ENCODE results near the gene NUP155.
"Not testable (repeated sequence)": the region's sequence is repeated elsewhere in the genome, so short reads cannot be mapped to it uniquely, and the experiment has no call there.

The NUP155 gene

DNA sequence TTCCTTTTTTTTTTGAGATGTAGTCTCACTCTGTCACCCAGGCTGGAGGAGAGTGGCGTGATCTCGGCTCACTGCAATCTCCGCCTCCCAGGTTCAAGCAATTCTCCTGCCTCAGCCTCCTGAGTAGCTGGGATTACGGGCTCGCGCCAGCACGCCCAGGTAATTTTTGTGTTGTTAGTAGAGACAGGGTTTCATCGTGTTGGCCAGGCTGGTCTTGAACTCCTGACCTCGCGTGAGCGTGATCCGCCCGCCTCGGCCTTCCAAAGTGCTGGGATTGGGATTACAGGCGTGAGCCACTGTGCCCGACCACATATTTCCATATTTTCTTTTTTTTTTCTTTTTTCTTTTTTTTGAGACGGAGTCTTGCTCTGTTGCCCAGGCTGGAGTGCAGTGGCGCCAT, 28.2 kb downstream of the NUP155 start:
- not testable (repeated sequence) for H3K9me3 ChIP-seq (ENCODE audit: low read length); H3K4me3 ChIP-seq (ENCODE audit: low read depth in 1 of 2, low read length in 2 of 2); H3K27ac ChIP-seq (ENCODE audit: low read depth, low read length); H3K27me3 ChIP-seq (ENCODE audit: control insufficient read depth in 1 of 2, insufficient read depth in 2 of 2, low read length in 2 of 2); H3K4me1 ChIP-seq (ENCODE audit: insufficient read depth, low read length); H3K9ac ChIP-seq (ENCODE audit: low read length)
- H3K36me3 ChIP-seq (ENCODE audit: insufficient read depth, low read length) = peaks cover 42% of the 10 kb centered on the region

DNA sequence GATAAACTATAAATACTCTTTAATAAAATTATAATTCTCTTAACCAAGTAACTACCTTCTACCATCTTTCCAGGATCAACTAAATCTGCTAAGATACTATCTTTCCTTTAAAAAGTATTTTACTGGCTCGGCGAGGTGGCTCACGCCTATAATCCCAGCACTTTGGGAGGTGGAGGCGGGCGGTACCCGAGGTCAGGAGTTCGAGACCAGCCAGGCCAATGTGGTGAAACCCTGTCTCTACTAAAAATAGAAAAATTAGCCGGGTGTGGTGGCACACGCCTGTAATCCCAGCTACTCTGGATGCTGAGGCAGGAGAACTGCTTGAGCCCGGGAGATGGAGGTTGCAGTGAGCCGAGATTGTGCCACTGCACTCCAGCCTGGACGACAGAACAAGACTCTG, 36.2 kb downstream of the NUP155 start:
- H3K9ac ChIP-seq (ENCODE audit: low read length); H3K27me3 ChIP-seq (ENCODE audit: control insufficient read depth in 1 of 2, insufficient read depth in 2 of 2, low read length in 2 of 2); H3K4me1 ChIP-seq (ENCODE audit: insufficient read depth, low read length); H3K4me3 ChIP-seq (ENCODE audit: low read depth in 1 of 2, low read length in 2 of 2); H3K9me3 ChIP-seq (ENCODE audit: low read length); H3K27ac ChIP-seq (ENCODE audit: low read depth, low read length): not testable (repeated sequence)
- H3K36me3 ChIP-seq (ENCODE audit: insufficient read depth, low read length) = peaks cover 20% of the 10 kb centered on the region

DNA sequence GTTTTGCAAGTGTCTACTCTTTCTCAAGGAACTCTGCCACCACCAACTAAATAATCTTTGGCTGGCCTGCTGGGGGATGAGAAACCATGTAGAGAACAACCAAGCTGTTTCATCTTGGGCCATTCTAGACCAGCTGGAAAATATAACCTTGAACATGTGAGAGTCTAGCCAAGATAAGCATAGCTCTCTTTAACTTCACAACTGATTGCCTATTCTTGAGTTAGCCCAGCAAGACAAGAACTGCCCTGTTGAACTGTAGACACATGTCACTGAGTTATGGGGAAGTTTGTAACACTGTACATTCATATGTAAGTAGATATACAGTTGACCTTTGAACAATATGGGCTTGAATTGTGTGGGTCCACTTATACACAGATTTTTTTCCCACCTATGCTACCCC, 44.4 kb downstream of the NUP155 start:
- H3K27me3 ChIP-seq (ENCODE audit: control insufficient read depth in 1 of 2, insufficient read depth in 2 of 2, low read length in 2 of 2) = no peaks in the 10 kb centered on the region
- H3K4me3 ChIP-seq (ENCODE audit: low read depth in 1 of 2, low read length in 2 of 2) = no peak overlapping the region
- H3K9ac ChIP-seq (ENCODE audit: low read length) = no peak overlapping the region
- no peaks in the 10 kb centered on the region for H3K9me3 ChIP-seq (ENCODE audit: low read length)
- no peaks in the 10 kb centered on the region for H3K4me1 ChIP-seq (ENCODE audit: insufficient read depth, low read length)
- H3K36me3 ChIP-seq (ENCODE audit: insufficient read depth, low read length) = peaks cover 48% of the 10 kb centered on the region
- H3K27ac ChIP-seq (ENCODE audit: low read depth, low read length) = no peak overlapping the region

DNA sequence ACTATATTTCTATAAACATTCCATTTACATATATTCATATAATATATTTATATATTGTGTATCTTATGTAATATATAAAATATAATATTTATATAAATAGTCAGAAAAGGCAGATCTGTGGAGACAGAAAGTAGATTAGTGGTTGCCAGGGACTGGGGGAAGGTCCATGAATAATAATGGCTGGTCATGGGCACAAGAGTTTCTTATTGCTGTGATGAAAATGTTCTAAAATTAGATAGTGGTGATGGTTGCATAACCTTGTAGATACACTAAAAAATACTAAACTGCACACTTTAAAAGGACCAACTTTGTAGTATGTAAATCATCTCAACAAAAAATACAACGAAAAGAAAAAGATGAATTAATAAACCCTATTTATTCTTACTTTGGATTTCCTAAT, 47.3 kb downstream of the NUP155 start:
- Histone ChIP-seq H3K4me1 (ENCODE audit: insufficient read depth, low read length) (no peaks in the 10 kb centered on the region), H3K27me3 (ENCODE audit: control insufficient read depth in 1 of 2, insufficient read depth in 2 of 2, low read length in 2 of 2) (no peaks in the 10 kb centered on the region), H3K36me3 (ENCODE audit: insufficient read depth, low read length) (peaks cover 36% of the 10 kb centered on the region), H3K27ac (ENCODE audit: low read depth, low read length) (no peak overlapping the region), H3K9ac (ENCODE audit: low read length) (no peak overlapping the region), H3K9me3 (ENCODE audit: low read length) (no peaks in the 10 kb centered on the region), H3K4me3 (ENCODE audit: low read depth in 1 of 2, low read length in 2 of 2) (no peak overlapping the region)

DNA sequence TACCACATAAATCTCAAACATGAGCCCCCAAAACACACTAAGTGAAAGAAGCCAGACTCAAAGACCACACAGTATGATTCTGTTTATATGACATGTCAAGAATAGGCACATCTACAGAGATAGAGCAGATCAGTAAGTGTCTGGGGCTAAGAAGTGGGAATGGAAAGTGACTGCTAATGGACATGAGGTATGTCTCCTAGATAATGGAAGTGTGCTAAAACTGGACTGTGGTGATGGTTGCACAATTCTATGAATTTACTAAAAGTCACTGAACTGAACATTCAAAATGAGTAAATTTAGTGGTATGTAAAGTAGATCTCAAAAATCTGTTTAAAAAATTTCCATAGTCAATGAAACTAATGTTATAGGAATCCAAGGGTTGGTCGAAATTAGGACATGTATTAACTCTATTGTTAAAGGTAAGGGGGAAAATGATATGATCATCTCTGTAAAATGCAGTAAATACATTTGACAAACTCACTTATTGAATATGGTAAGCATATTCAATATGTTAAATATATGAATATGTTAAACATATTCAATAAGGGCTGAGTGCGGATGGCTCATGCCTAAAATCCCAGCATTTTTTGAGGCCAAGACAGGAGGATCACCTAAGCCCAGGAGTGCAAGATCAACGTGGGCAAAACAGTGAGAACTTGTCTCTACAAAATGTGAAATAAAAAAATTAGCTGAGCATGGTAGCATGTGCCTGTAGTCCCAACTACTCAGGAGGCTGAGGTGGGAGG, 51.7 kb downstream of the NUP155 start:
- H3K27ac ChIP-seq (ENCODE audit: low read depth, low read length) = no peak overlapping the region
- H3K9me3 ChIP-seq (ENCODE audit: low read length) = no peaks in the 10 kb centered on the region
- peaks cover 18% of the 10 kb centered on the region for H3K36me3 ChIP-seq (ENCODE audit: insufficient read depth, low read length)
- no peaks in the 10 kb centered on the region for H3K4me1 ChIP-seq (ENCODE audit: insufficient read depth, low read length)
- H3K4me3 ChIP-seq (ENCODE audit: low read depth in 1 of 2, low read length in 2 of 2) = no peak overlapping the region
- H3K27me3 ChIP-seq (ENCODE audit: control insufficient read depth in 1 of 2, insufficient read depth in 2 of 2, low read length in 2 of 2) = no peaks in the 10 kb centered on the region
- no peak overlapping the region for H3K9ac ChIP-seq (ENCODE audit: low read length)

DNA sequence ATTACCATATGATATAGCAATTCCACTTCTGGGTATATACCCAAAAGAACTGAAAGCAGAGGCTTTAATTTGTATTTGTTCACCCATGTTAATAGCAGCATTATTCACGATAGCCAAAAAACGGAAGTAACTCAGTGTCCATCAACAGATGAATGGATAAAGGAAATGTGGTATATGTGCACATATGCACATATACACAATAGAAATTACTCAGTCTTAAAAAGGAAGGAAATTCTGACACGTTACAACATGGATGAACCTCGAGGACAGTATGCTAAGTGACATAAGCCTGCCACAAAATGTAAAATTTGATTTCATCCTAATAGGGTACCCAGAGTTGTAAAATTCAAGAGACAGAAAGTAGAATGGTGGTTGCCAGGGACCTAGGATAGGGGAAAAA, 54.9 kb downstream of the NUP155 start:
- Histone ChIP-seq H3K9ac (ENCODE audit: low read length) (no peak overlapping the region), H3K36me3 (ENCODE audit: insufficient read depth, low read length) (peaks cover 31% of the 10 kb centered on the region), H3K27me3 (ENCODE audit: control insufficient read depth in 1 of 2, insufficient read depth in 2 of 2, low read length in 2 of 2) (no peaks in the 10 kb centered on the region), H3K27ac (ENCODE audit: low read depth, low read length) (no peak overlapping the region), H3K4me3 (ENCODE audit: low read depth in 1 of 2, low read length in 2 of 2) (no peak overlapping the region), H3K9me3 (ENCODE audit: low read length) (no peaks in the 10 kb centered on the region), H3K4me1 (ENCODE audit: insufficient read depth, low read length) (no peaks in the 10 kb centered on the region)

DNA sequence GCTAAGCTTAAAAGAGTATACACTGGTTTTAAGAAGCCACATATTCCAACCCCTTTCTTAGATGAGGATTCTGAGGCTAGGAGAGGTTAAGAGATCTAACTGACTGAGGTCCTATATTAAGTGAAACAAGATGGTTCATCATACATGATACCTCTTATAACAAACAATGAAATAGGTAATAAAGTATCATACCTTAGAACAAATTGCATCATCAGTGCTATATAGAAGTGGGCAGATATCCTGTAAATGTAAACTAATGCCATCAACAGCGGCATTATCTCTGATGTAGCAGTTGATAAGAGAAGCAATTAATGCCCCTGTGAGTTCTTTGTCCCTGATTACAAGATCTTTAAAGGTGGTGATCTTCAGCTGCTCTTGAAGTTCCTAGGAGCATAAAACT, 60.5 kb downstream of the NUP155 start:
- Histone ChIP-seq H3K36me3 (ENCODE audit: insufficient read depth, low read length) (peaks cover 39% of the 10 kb centered on the region), H3K27ac (ENCODE audit: low read depth, low read length) (no peak overlapping the region), H3K4me1 (ENCODE audit: insufficient read depth, low read length) (no peaks in the 10 kb centered on the region), H3K9me3 (ENCODE audit: low read length) (no peaks in the 10 kb centered on the region), H3K4me3 (ENCODE audit: low read depth in 1 of 2, low read length in 2 of 2) (no peak overlapping the region), H3K27me3 (ENCODE audit: control insufficient read depth in 1 of 2, insufficient read depth in 2 of 2, low read length in 2 of 2) (no peaks in the 10 kb centered on the region), H3K9ac (ENCODE audit: low read length) (no peak overlapping the region)

DNA sequence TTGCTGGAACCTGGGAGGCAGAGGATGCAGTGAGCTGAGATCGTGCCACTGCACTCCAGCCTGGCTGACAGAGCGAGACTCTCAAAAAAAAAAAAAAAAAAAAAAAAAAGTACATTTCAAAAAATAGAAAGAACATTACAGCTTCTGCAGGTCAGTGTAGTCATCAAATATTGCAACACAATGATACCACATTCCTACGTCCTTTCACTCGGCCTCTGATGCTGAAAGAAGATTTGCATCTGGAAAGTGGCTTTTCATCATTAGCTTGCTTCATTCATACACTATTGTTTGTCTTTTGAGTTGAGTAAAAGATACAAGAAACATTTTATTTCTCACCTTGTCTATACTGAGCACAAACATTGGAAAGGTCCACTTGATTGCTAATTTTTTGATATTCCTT, 62.1 kb downstream of the NUP155 start:
- Histone ChIP-seq H3K36me3 (ENCODE audit: insufficient read depth, low read length) (peaks cover 51% of the 10 kb centered on the region), H3K27ac (ENCODE audit: low read depth, low read length) (no peak overlapping the region), H3K9ac (ENCODE audit: low read length) (no peak overlapping the region), H3K27me3 (ENCODE audit: control insufficient read depth in 1 of 2, insufficient read depth in 2 of 2, low read length in 2 of 2) (no peaks in the 10 kb centered on the region), H3K4me3 (ENCODE audit: low read depth in 1 of 2, low read length in 2 of 2) (no peak overlapping the region), H3K9me3 (ENCODE audit: low read length) (no peaks in the 10 kb centered on the region), H3K4me1 (ENCODE audit: insufficient read depth, low read length) (no peaks in the 10 kb centered on the region)

DNA sequence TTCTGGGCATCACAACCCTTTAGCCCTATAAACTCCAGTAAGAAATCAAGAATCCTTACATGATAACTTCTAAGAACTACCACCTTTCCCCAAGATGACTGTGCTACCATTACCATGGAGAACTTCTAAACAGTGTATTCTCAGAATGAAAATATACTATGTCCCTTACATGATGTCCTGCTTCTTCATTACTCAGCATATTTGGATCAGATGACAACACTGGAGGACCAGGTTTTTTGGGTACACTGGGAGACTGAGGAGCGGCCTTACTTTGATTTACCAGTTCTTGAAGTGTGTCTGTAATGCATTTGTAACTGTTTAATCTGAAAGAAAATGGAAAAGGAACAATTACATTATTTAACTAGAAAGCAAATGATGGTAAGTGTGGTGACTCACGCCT, 66.0 kb downstream of the NUP155 start:
- Histone ChIP-seq H3K36me3 (ENCODE audit: insufficient read depth, low read length) (peaks cover 70% of the 10 kb centered on the region), H3K4me3 (ENCODE audit: low read depth in 1 of 2, low read length in 2 of 2) (no peak overlapping the region), H3K4me1 (ENCODE audit: insufficient read depth, low read length) (no peaks in the 10 kb centered on the region), H3K27ac (ENCODE audit: low read depth, low read length) (no peak overlapping the region), H3K27me3 (ENCODE audit: control insufficient read depth in 1 of 2, insufficient read depth in 2 of 2, low read length in 2 of 2) (no peaks in the 10 kb centered on the region), H3K9me3 (ENCODE audit: low read length) (no peaks in the 10 kb centered on the region), H3K9ac (ENCODE audit: low read length) (no peak overlapping the region)

DNA sequence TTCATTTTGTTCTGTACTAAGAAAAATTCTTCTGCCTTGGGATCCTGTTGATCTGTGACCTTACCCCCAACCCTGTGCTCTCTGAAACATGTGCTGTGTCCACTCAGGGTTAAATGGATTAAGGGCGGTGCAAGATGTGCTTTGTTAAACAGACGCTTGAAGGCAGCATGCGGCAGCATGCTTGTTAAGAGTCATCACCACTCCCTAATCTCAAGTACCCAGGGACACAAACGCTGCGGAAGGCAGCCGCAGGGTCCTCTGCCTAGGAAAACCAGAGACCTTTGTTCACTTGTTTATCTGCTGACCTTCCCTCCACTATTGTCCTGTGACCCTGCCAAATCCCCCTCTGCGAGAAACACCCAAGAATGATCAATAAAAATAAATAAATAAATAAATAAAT, 74.6 kb downstream of the NUP155 start:
- H3K36me3 ChIP-seq (ENCODE audit: insufficient read depth, low read length) = peaks cover 36% of the 10 kb centered on the region
- H3K4me3 ChIP-seq (ENCODE audit: low read depth in 1 of 2, low read length in 2 of 2); H3K9me3 ChIP-seq (ENCODE audit: low read length): not testable (repeated sequence)

DNA sequence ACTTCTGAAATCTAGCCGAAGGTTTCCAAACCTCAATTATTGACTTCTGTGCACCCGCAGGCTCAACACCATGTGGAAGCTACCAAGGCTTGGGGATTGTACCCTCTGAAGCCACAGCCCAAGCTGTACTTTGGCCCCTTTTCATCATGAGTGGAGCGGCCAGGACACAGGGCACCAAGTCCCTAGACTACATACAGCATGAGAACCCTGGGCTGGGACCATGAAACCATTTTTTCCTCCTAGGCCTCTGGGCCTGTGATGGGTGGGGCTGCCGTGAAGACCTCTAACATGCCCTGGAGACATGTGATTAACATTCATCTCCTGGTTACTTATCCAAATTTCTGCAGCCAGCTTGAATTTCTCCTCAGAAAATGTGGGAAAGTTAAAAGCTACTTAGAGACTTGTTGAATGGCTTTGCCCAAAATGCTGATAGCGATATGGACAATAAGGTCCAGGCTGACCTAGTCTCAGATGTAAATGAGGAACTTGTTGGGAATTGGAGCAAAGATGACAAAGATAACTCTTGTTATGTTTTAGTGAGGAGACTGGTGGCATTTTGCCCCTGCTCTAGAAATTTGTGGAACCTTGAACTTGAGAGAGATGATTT, 87.6 kb downstream of the NUP155 start:
- H3K4me1 ChIP-seq (ENCODE audit: insufficient read depth, low read length) = no peaks in the 10 kb centered on the region
- H3K9me3 ChIP-seq (ENCODE audit: low read length) = no peaks in the 10 kb centered on the region
- H3K27me3 ChIP-seq (ENCODE audit: control insufficient read depth in 1 of 2, insufficient read depth in 2 of 2, low read length in 2 of 2) = no peaks in the 10 kb centered on the region
- no peak overlapping the region for H3K4me3 ChIP-seq (ENCODE audit: low read depth in 1 of 2, low read length in 2 of 2)
- H3K27ac ChIP-seq (ENCODE audit: low read depth, low read length) = no peak overlapping the region
- H3K36me3 ChIP-seq (ENCODE audit: insufficient read depth, low read length) = no peaks in the 10 kb centered on the region
- no peak overlapping the region for H3K9ac ChIP-seq (ENCODE audit: low read length)

More for the DNA sequence above, 74.6 kb downstream of the NUP155 start:
- not testable (repeated sequence) for H3K4me1 ChIP-seq (ENCODE audit: insufficient read depth, low read length); H3K27me3 ChIP-seq (ENCODE audit: control insufficient read depth in 1 of 2, insufficient read depth in 2 of 2, low read length in 2 of 2); H3K9ac ChIP-seq (ENCODE audit: low read length); H3K27ac ChIP-seq (ENCODE audit: low read depth, low read length)

DNA sequence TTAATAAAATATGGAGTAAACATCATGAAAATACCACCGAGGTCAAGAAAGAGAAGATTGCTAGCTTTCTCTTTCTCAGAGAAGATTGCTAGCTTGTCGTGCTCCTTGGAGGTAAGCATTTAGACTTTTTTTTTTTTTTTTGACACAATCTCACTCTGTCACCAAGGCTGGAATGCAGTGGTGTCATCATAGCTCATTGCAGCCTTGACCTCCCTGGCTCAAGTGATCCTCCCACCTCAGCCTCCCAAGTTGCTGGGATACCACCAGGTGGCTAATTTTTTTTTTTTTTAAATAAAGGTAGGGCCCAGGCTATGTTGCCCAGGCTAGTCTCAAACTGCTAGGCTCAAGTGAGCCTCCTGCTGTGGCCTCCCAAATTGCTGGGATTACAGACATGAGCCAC, 95.4 kb downstream of the NUP155 start:
- no peaks in the 10 kb centered on the region for H3K4me1 ChIP-seq (ENCODE audit: insufficient read depth, low read length)

More for the DNA sequence above, 95.4 kb downstream of the NUP155 start:
- H3K9me3 ChIP-seq (ENCODE audit: low read length) = no peaks in the 10 kb centered on the region
- no peaks in the 10 kb centered on the region for H3K36me3 ChIP-seq (ENCODE audit: insufficient read depth, low read length)
- H3K4me3 ChIP-seq (ENCODE audit: low read depth in 1 of 2, low read length in 2 of 2) = no peak overlapping the region
- no peak overlapping the region for H3K9ac ChIP-seq (ENCODE audit: low read length)
- no peak overlapping the region for H3K27ac ChIP-seq (ENCODE audit: low read depth, low read length)
- no peaks in the 10 kb centered on the region for H3K27me3 ChIP-seq (ENCODE audit: control insufficient read depth in 1 of 2, insufficient read depth in 2 of 2, low read length in 2 of 2)

Measured in muscle layer of colon (tissue), 2 donors.